Prostate gland (tissue), 2 donors: ENCODE results near the gene PEX11G.

Source experiments
- CTCF ChIP-seq, 4 experiments: fragments of 200-600 bp in 2 of 4; fragments of 450-650 bp in 2 of 4; sonication (generic) in 2 of 4; IDR thresholded peaks; 1 replicate in 3 of 4; 2 replicates in 1 of 4; pipeline ENCODE4 v1.5.1; 2016 to 2019; ENCODE audit warnings: antibody characterized with exemption in 4 of 4, mild to moderate bottlenecking in 2 of 4, moderate library complexity in 2 of 4
- POLR2A ChIP-seq: fragments of 450-650 bp; IDR thresholded peaks from one replicate; pipeline ENCODE4 v1.6.1; 2016; ENCODE audit warnings: antibody characterized with exemption, mild to moderate bottlenecking

GRCh38 chr19:7513809-7514642 is 25.2 kb upstream of the PEX11G start:
- TF ChIP-seq CTCF (IDR thresholded peaks at IDR 0.05) = no peak
- TF ChIP-seq POLR2A = no peak
